Lower leg skin (tissue), 3 donors: ENCODE data around the gene OR2F1.

Experiments used
- POLR2A ChIP-seq, 2 donors: fragments of 450-650 bp; IDR thresholded peaks; one replicate each; pipeline ENCODE4 v1.6.1; 2016 to 2017; ENCODE audit warnings: antibody characterized with exemption in 2 of 2, mild to moderate bottlenecking in 1 of 2, moderate library complexity in 1 of 2
- TF ChIP-seq, protein P1 (sequence below), 3 donors: fragments of 450-650 bp; IDR thresholded peaks; one replicate each; pipeline ENCODE4 v1.5.1; 2016; ENCODE audit warnings: antibody characterized with exemption in 3 of 3, mild to moderate bottlenecking in 3 of 3, moderate library complexity in 2 of 3

DNA sequence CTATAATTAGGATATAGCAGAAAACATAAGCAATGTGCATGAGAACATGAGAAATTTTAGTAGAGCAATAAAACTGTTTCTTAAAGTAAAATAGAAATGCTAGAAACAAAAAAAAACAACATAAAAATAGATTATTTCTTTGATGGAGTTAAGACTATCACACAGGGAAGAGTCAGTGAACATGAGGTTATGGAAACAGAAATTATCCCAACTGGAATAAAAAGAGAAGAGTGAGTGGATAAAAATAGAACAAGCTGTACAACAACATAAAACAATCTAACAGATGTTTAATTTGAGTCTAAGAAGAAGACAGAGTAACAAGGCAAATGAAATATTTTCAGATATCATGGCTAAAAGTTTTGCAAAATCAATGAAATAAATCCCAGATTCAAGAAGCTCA lies 38.0 kb downstream of the OR2F1 start:
- TF ChIP-seq, protein P1, sequence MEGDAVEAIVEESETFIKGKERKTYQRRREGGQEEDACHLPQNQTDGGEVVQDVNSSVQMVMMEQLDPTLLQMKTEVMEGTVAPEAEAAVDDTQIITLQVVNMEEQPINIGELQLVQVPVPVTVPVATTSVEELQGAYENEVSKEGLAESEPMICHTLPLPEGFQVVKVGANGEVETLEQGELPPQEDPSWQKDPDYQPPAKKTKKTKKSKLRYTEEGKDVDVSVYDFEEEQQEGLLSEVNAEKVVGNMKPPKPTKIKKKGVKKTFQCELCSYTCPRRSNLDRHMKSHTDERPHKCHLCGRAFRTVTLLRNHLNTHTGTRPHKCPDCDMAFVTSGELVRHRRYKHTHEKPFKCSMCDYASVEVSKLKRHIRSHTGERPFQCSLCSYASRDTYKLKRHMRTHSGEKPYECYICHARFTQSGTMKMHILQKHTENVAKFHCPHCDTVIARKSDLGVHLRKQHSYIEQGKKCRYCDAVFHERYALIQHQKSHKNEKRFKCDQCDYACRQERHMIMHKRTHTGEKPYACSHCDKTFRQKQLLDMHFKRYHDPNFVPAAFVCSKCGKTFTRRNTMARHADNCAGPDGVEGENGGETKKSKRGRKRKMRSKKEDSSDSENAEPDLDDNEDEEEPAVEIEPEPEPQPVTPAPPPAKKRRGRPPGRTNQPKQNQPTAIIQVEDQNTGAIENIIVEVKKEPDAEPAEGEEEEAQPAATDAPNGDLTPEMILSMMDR (IDR thresholded peaks at IDR 0.05) = no peak
- TF ChIP-seq POLR2A (IDR thresholded peaks at IDR 0.05) = no peak
